Measurements from ENCODE around the gene RFTN2.
"Not testable (repeated sequence)": the region's sequence is repeated elsewhere in the genome, so short reads cannot be mapped to it uniquely, and the experiment has no call there.

Gene RFTN2

DNA sequence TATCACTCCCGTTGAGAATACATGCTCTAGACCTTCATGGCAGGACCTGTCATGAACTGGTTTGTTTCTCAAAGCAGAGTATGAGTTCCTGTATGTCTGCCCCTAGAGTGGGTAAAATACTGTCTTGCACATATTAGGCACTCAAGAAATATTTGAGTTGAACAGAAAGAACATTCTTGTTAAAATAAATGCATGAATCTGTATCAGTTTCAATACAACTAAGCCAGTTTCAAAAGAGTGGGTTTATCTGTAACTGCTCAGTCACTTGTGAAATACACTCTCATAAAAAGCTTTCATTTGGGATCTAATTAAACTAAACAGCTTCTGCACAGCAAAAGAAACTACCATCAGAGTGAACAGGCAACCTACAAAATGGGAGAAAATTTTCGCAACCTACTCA is 69.2 kb downstream of the RFTN2 start:
- DNase-seq (ENCODE audit: low read depth in 2 of 3, low spot score in 2 of 3): no peak

DNA sequence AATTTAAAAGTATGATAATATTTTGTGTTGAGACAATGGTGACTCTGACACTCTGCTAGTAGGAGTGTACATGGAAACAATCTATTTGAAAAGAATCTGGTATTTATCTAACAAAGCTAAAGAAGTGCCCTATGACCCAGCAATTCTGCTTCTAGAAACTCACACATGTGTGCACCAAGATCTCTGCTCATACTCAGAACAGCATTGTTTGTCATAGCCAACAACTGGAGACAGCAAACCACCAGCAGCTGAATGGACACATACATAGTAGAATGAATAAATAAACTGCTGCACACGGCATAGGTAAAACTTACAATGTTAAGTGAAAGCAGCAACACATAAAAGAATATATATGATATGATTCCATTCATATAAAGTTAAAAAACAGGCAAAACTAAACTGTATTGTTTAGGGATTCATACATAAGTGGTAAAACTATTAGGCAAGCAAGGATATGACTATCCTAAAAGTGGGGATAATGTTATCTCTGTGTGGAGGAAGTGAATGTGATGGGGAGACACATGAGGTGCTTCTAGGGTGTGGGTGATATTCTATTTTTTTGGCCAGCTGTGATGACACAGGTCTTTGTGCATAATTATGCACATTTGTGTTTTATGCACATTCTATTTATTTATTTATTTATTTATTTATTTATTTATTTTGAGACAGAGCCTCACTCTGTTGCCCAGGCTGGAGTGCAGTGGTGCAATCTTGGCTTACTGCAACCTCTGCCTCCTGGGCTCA is 71.1 kb downstream of the RFTN2 start:
- DNase-seq (ENCODE audit: low read depth in 2 of 3, low spot score in 2 of 3): no peak

DNA sequence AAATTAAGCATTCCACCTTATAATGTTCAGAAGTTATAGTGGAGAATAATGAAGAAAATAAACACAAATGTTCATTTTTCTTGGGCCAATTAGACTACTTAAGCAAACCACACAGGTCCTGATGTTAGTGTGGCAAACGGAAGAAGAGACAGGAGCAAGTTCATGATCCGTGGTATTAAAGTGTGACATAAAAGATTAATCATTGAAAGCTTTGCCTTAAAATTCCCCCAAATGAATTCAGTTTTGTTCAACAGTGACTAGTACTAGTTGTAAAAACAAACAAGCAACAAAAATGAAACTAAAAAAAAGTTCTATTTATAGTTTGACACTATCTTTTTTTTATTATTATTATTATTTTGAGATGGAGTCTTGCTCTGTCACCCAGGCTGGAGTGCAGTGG is 73.7 kb downstream of the RFTN2 start:
- DNase-seq (ENCODE audit: low read depth in 2 of 3, low spot score in 2 of 3): no peak

DNA sequence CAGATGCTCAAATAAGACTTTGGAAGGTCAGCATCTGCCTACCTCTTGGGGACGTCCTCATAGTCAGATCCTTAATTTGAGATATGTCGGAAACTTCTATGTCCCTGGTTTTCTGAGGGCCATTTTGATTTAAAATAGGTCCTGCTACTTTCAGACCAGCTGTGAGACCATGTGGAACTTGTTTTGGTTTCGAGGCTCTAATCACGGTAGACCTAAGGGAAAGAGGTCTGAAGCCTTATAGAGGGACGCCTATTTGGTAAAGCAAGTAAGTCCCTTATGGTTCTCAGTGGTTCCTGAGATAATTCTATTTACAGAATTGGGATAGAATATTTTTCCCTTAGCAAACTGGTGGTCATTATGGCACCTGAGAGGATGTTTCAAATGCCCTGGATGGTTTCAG is 75.1 kb downstream of the RFTN2 start:
- DNase-seq (ENCODE audit: low read depth in 2 of 3, low spot score in 2 of 3): no peak

DNA sequence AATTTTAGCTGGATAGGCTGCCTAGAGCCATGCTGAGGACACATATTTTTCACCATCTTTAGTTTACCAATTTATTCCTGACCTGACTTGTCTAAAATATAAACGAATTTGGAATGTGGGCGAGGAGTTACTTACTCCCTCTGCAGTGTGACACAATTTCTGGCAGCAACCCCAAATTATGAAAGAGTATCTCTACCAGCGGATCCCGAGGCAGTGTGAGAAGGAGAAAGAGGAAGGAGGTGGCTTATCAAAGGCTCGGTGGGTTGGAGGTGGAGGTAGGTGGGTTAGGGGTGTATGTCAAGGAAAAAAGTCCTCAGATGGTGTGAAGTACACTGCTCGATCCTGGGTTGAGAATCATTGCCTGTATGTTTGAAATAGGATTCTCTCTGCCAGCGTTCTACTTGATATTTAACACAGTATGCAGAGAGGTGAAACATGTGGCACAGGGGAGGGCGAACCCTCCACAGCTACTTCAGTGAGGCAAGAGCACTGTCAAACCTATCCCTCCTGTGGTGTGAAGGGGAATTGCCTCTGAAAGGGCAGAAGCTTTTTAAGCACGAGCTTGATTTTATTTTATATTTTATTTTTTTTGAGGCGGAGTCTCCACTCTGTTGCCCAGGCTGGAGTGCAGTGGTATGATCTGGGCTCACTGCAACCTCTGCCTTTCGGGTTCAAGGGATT is 76.0 kb downstream of the RFTN2 start:
- DNase-seq (ENCODE audit: low read depth in 2 of 3, low spot score in 2 of 3): peak in 1 of 3 experiments; percentile 1

DNA sequence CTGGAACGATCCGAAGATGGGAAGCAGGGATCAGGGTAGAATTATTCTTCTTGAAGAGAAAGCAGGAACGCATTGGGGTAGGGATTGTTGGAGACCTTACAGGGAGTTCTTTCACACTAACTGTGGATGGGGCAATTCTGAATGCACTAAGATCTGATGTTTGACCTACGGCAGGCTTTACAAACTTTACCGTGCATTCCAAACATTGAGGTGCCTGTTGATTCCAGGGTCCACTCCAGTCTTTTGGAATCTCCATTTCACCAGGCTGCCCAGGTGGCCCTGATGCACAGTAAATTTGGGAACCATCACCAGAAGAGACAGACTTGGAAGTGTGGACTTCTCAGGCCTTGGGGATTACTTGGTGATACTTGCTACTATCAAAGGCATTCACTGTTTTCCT is 76.9 kb downstream of the RFTN2 start:
- DNase-seq (ENCODE audit: low read depth in 2 of 3, low spot score in 2 of 3): no peak

DNA sequence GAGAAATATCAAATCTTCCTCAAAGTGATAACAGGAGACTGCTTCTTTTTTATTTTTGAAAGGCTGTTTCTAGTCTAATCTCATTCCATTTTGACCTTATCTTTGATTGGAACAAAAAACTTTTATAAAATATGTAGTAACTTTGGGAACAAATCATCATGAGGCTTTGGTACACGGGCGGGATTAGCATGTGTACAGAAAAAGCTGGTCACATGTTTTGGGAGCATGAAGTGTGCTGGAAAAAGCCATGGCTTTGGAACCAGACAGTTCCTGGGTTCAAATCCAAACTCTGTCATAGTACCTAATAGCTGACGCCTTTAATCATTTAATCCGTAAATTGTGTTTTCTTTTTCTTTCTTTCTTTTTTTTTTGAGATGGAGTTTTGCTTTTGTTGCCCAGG is 78.2 kb downstream of the RFTN2 start:
- no peak for DNase-seq (ENCODE audit: low read depth in 2 of 3, low spot score in 2 of 3)

DNA sequence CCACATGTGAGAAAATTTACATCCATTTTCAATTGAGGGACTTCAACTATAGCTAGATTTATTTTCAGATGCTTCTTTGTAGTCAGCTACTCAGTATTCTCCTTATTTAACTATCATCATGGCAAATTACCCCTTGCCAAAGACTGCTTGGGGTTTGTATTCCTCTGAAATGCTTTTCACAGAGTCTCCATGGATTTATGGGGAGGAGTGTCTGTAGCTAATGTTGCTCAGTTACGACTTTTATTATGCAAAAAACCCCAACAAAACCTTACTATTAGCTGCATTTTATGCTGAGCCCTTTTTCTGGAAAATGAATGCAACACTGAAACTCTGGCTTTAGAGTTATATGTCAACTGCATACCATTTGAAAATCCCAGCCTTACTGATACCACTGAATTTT is 78.6 kb downstream of the RFTN2 start:
- DNase-seq (ENCODE audit: low read depth in 2 of 3, low spot score in 2 of 3): no peak

DNA sequence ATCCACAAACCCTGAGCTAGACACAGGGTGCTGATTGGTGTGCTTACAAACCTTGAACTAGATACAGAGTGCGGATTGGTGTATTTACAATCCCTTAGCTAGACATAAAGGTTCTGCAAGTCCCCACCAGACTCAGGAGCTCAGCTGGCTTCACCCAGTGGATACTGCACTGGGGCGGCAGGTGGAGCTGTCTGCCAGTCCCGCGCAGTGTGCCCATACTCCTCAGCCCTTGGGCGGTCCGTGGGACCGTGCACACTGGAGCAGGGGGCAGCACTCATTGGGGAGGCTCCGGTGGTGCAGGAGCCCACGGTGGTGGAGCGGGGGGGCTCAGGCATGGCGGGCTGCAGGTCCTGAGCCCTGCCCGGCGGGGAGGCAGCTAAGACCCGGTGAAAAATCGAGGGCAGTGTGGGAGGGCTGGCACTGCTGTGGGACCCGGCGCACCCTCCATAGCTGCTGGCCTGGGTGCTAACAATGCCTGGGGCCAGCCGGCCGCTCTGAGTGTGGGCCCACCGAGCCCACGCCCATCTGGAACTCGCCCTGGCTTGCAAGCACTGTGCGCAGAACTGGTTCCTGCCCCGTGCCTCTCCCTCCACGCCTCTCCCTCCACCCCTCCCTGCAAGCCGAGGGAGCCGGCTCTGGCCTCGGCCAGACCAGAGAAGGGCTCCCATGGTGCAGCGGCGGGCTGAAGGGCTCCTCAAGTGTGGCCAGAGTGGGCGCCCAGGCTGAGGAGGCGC is 83.9 kb downstream of the RFTN2 start:
- DNase-seq (ENCODE audit: low read depth in 2 of 3, low spot score in 2 of 3): no peak

DNA sequence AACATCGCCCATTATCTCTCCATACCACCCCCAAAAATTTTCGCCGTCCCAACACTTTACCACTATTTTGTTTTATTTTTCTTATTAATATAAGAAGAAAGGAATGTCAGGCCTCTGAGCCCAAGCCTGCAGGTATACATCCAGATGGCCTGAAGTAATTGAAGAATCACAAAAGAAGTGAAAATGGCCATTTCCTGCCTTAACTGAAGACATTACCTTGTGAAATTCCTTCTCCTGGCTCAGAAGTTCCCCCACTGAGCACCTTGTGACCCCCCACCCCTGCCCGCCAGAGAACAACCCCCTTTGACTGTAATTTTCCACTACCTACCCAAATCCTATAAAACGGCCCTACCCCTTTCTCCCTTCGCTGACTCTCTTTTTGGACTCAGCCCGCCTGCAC is 88.1 kb downstream of the RFTN2 start:
- not testable (repeated sequence) for DNase-seq (ENCODE audit: low read depth in 2 of 3, low spot score in 2 of 3)

DNA sequence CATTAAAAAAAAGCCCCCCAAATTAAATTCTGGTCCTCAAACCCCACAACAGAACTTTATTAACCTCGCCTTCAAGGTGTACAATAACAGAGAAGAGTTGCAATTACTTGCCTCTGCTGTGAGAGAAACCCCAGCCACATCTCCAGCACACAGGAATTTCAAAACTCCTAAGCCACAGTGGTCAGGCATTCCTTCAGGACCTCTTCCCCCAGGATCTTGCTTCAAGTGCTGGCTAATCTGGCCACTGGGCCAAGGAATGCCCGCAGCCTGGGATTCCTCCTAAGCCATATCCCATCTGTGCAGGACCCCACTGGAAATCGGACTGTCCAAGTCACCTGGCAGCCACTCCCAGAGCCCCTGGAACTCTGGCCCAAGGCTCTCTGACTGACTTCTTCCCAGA is 95.2 kb downstream of the RFTN2 start:
- not testable (repeated sequence) for DNase-seq (ENCODE audit: low read depth in 2 of 3, low spot score in 2 of 3)

DNA sequence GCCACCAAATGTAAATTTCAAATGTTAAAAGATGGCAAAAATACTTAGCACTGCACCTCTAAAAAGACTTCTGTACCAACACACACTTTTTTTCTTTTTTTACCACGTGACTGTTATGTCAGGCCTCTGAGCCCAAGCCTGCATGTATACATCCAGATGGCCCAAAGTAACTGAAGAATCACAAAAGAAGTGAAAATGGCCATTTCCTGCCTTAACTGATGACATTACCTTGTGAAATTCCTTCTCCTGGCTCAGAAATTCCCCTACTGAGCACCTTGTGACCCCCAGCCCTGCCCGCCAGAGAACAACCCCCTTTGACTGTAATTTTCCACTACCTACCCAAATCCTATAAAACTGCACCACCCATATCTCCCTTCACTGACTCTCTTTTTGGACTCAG is 97.1 kb downstream of the RFTN2 start:
- DNase-seq (ENCODE audit: low read depth in 2 of 3, low spot score in 2 of 3): not testable (repeated sequence)

DNA sequence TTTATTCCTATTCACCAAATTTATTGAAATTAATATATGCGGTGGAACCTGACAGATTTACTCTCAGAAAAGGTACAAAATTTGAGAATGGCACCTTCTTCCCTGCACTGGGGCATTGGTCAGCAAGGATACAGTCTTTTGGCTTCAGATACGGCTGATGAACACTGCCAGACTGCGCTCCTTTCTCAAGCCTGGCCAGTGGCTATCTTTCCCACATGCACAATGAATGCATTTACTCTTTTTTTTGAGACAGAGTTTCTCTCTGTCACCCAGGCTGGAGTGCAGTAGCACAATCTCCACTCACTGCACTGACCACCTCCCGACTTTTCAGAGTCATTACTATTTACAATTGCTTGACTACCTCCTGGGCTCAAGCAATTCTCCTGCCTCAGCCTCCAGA is 97.9 kb downstream of the RFTN2 start:
- DNase-seq (ENCODE audit: low read depth in 2 of 3, low spot score in 2 of 3): no peak

DNA sequence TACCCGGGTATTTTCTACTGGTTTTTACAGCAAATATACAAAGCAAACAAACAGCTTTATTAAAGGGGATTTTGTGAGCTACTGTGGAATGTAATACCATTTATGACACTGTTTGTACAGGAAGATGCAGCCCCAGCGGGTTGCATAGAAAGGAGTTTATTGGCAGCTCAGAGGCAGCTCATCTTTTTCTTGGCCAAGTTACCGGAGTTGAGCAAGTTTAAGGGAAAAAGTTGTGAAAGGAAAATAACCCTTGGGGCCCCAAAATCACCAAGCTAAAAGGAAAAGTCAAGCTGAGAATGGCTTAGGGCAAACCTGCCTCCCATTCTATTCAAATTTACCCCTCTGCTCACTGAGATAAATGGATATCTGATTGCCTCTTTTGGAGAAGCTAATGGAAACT is 98.8 kb downstream of the RFTN2 start:
- no peak for DNase-seq (ENCODE audit: low read depth in 2 of 3, low spot score in 2 of 3)

DNA sequence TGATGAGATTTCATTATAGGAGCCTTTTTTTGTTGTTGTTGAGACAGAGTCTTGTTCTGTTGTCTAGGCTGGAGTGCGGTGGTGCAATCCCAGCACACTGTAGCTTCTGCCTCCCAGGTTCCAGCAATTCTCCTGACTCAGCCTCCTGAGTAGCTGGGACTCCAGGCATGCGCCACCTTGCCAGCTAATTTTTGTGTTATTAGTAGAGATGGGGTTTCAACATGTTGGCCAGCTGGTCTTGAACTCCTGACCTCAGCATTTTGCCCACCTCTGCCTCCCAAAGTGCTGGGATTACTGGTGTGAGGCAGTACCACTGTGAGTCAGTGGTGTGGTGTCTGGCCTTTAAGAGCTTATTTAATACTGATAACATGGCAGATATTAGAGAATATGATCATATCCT is 99.4 kb downstream of the RFTN2 start:
- DNase-seq (ENCODE audit: low read depth in 2 of 3, low spot score in 2 of 3): no peak

DNA sequence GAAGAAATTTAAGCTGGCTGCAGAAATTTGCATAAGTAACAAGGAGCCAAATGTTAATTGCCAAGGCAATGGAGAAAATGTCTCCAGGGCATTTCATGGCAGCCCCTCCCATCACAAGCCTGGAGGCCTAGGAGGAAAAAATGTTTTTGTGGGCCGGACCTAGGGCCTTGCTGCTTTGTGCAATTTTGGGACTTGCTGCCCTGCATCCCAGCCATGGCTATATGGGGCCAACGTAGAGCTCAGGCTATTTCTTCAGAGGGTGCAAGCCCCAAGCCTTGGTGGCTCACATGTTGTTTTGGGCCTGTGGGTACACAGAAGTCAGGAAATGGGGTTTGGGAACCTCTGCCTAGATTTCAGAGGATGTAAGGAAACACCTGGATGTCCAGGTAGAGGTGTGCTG is 101.8 kb downstream of the RFTN2 start:
- no peak for DNase-seq (ENCODE audit: low read depth in 2 of 3, low spot score in 2 of 3)

DNA sequence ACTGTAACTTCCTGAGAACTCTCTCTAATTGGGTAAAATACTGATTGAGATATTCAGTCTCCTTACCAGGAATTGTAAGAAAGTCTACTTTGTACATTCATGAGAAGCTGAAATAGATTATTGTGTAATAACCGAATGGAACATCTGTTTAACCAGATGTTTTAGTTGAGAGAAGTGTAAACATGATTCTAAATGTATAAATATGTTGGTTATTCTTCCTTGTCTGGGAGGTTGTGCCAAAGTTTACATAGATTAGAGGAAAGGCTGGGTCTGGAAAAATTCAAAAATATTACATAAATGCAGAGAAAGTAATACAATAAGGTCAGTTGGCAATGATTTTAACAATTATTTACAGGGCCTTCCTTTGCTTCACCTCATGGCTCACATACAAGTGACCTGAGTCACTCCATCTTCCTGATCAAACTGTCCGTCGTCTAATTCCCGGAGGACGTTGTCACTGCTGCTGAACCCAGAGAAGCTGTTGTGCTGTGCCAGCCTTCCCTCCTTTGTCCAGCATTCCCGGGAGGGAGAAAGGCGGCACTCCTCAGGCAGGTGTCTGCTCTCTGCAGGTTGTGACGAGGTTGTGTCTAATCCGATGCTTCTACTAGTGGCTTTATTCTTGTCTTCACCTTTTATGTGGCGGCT is 103.6 kb downstream of the RFTN2 start:
- no peak for DNase-seq (ENCODE audit: low read depth in 2 of 3, low spot score in 2 of 3)

DNA sequence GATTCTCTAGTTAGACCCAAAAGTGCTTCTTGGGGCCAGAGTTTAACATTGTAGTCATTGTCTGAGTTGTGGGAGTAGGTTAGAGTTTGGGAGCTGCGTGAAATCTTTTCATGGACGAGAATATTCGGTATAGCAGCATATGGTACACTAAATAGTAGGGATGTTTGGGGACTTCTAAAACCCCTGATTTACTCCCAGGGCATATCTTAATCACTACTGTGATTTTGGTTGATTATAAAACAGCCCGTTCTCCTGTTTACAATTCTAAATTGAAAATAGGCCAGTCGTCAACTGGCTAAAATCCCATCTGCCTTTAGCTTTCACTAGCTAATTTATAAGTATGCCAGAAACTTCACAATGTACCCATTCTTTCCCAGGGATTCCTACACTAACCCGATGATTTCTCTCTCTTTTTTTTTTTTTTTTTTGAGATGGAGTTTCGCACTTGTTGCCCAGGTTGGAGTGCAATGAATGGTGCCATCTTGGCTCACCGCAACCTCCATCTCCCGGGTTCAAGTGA is 115.2 kb downstream of the RFTN2 start:
- no peak for DNase-seq (ENCODE audit: low read depth in 2 of 3, low spot score in 2 of 3)

DNA sequence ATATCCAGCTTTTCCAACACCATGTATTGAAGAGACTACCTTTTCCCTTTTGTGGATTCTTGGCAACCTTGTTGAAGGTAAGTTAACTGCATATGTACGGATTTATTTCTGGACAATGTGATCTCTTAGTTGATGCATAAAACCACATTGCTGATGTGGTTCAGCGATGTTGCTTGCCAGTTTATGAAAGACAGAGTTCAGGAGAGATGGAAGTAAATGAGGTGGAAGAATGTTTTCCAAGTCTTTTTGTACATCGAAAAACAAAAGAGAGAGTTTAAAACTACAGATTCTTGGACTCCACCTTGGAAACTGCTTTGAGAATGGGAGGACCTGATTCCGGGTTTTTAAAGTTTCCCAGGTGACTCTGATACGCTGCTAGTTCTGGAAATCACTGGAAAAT is 115.7 kb downstream of the RFTN2 start:
- DNase-seq (ENCODE audit: low read depth in 2 of 3, low spot score in 2 of 3): no peak

DNA sequence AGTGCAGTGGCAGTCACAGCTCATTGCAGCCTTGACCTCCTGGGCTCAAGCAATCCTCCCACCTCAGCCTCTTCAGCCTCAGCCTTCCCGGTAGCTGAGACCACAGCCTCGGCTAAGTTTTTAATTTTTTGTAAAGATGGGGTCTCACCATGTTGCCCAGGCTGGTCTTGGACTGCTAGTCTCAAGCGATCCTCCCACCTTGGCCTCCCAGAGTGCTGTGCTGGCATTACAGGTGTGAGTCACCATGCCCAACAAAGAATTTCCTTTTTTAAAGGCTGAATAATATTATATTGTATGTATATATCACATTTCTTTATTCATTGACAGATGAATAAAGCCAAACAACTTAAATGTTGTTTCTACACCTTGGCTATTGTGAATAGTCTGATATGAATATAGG is 117.0 kb downstream of the RFTN2 start:
- no peak for DNase-seq (ENCODE audit: low read depth in 2 of 3, low spot score in 2 of 3)

DNA sequence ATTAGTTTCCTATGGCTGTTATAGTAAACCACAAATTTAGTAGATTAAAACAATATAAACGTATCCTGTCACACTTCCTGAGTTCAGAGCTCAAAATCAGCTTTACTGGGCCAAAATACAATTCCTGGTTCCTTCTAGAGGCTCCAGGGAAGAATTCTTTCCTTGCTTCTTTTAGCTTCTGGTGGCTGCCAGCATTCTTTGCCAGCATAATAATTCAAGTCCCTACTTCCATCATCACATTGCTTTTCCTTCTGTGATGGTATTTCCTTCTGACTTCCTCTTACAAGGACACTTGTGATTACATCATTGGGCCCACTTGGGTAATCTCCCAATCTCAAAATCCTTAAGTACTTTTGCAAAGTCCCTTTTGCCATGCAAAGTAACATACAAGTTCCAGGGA is 118.9 kb downstream of the RFTN2 start:
- no peak for DNase-seq (ENCODE audit: low read depth in 2 of 3, low spot score in 2 of 3)

DNA sequence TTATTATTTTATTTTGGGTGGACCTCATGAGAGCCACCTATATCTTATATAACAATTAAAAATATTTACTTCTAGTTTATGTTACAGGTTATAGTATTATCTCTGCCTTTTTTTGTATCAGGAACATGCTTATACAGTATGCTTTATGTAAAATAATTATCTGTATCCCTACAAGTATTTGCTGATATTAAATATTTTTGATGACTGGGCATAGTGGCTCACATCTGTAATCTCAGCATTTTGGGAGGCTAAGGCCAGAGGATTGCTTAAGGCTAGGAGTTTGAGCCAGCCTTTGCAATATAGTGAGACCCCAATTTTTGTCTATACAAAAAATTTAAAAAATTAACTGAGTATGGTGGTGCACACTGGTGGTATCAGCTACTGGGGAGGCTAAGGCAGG is 119.9 kb downstream of the RFTN2 start:
- DNase-seq (ENCODE audit: low read depth in 2 of 3, low spot score in 2 of 3): no peak

Measured in activated CD8-positive, alpha-beta memory T cell treated with anti-CD3 and anti-CD28 coated beads for 48 hours (primary cell).